A673 (cell line): ENCODE data around the gene ZNF592.

ENCODE experiments used
- CTCF ChIP-seq: fragments of 300-800, 200-600 bp; sonication (generic); conservative IDR thresholded peaks from 2 replicates; pipeline ENCODE4 v1.5.1; 2017; ENCODE audit warnings: low read depth, mild to moderate bottlenecking, antibody characterized with exemption, low read length, moderate library complexity, mixed read lengths
- EZH2 ChIP-seq: fragments of 200-600 bp; sonication (generic); IDR thresholded peaks from 2 replicates; pipeline ENCODE4 v1.6.1; 2017; ENCODE audit warnings: borderline replicate concordance, low read depth, mild to moderate bottlenecking, mixed read lengths, antibody characterized with exemption, low read length; ENCODE audit not compliant: poor library complexity, severe bottlenecking

DNA sequence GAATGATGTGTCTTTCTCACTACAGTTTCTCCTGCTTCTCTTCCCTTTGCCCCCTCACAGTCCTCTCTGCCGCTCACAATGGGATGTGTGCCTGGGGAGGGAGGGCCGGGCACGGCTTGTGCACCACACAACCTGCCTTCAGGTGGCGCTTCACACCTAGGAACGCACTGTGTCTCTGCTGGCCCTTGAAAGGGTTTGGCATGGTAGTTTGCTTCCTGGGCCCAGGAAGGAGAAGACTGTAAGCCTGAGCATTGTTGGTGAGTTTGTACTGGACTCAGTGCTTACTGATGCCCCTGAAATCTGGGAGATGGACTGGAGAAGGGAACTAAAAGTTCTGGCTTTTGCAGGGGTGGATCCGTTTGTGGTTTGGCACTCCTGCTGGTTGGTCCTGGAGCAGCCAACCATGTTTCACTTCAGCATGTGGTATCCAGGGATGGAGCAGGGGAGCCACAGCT is 78.0 kb downstream of the ZNF592 start:
- TF ChIP-seq CTCF (peak; percentile 46), EZH2 (no peak)
